Lung (tissue), 12 donors: ENCODE measurements around the gene COMMD1. TPM values are rescaled to one million over a fixed set of nuclear protein-coding genes. Genes with fewer than 3 reads are reported as not detected.

Experiments used
- ATAC-seq: fragments of 200-7000 bp; cut with Tn5 transposase; one replicate; pipeline ENCODE4 v1.9.1; 2020; ENCODE audit warnings: moderate number of reproducible peaks; ENCODE audit not compliant: insufficient read depth, low FRiP score
- DNase-seq, 3 donors: peaks; one replicate each; pipeline ENCODE4 v3.0.0-alpha.2; 2013 to 2017
- H3K27ac ChIP-seq, 2 donors: one replicate each; pipeline ENCODE4 v1.5.1; 2013; ENCODE audit warnings: mild to moderate bottlenecking in 2 of 2, moderate library complexity in 2 of 2, control low read depth in 1 of 2, inconsistent platforms in 1 of 2, low read depth in 1 of 2, low read length in 1 of 2
- H3K27me3 ChIP-seq, 3 donors: one replicate each; pipeline ENCODE4 v1.5.1; 2013; ENCODE audit warnings: low read length in 2 of 3; ENCODE audit not compliant: control insufficient read depth in 3 of 3, insufficient read depth in 3 of 3
- H3K36me3 ChIP-seq, 4 donors: one replicate each; pipeline ENCODE4 v1.5.1; 2013; ENCODE audit warnings: low read length in 4 of 4, mild to moderate bottlenecking in 1 of 4, moderate library complexity in 1 of 4; ENCODE audit not compliant: control insufficient read depth in 4 of 4, insufficient read depth in 4 of 4
- H3K4me1 ChIP-seq, 5 donors: one replicate each; pipeline ENCODE4 v1.5.1; 2013; ENCODE audit warnings: low read length in 5 of 5, mild to moderate bottlenecking in 2 of 5, moderate library complexity in 1 of 5; ENCODE audit not compliant: control insufficient read depth in 5 of 5, insufficient read depth in 5 of 5
- H3K4me3 ChIP-seq: one replicate; pipeline ENCODE4 v1.5.1; 2013; ENCODE audit warnings: mild to moderate bottlenecking, control low read depth, moderate library complexity
- H3K9ac ChIP-seq, 2 donors: one replicate each; pipeline ENCODE4 v1.5.1; 2013; ENCODE audit warnings: low read length in 2 of 2, control low read depth in 1 of 2; ENCODE audit not compliant: insufficient read depth in 1 of 2
- H3K9me3 ChIP-seq, 4 donors: one replicate each; pipeline ENCODE4 v1.5.1; 2013; ENCODE audit warnings: low read length in 3 of 4, mild to moderate bottlenecking in 1 of 4, moderate library complexity in 1 of 4; ENCODE audit not compliant: control insufficient read depth in 4 of 4, insufficient read depth in 3 of 4
- WGBS, 2 donors: extraction: QIAGEN DNeasy Blood & Tissue Kit; methylation state at CpG; one replicate each; pipeline ENCODE4 v1.1.7; 2013; 5-methylcytosine and 5-hydroxymethylcytosine counted together
- polyA plus RNA-seq, 2 donors: library from polyadenylated mRNA; stranded (reverse); fragments of 200-250 nt; gene quantifications; one replicate each; pipeline ENCODE4 v1.2.1, GENCODE V29; 2013
- total RNA-seq, 2 donors: library from RNA; depleted of rRNA in 1 of 2; stranded (reverse); fragments of >200 nt in 1 of 2; gene quantifications; one replicate each; pipeline ENCODE4 v1.2.1, GENCODE V29; 2014 to 2021
- TF ChIP-seq, protein P1 (sequence below): IDR thresholded peaks from 2 replicates; pipeline ENCODE4 v1.5.1; 2012; ENCODE audit warnings: mild to moderate bottlenecking; ENCODE audit errors: control extremely low read depth, extremely low read depth
- donor health status: control.
- donor health status: control.
- donor health status: Bipolar disorder and iron deficiency.
- donor health status: healthy.
- donor health status: DM: yes; HTN: yes; CAD: no.

The COMMD1 gene
- total and polyA plus RNA-seq, 4 donors = 31.0 to 41.7 (median 35.2) TPM

DNA sequence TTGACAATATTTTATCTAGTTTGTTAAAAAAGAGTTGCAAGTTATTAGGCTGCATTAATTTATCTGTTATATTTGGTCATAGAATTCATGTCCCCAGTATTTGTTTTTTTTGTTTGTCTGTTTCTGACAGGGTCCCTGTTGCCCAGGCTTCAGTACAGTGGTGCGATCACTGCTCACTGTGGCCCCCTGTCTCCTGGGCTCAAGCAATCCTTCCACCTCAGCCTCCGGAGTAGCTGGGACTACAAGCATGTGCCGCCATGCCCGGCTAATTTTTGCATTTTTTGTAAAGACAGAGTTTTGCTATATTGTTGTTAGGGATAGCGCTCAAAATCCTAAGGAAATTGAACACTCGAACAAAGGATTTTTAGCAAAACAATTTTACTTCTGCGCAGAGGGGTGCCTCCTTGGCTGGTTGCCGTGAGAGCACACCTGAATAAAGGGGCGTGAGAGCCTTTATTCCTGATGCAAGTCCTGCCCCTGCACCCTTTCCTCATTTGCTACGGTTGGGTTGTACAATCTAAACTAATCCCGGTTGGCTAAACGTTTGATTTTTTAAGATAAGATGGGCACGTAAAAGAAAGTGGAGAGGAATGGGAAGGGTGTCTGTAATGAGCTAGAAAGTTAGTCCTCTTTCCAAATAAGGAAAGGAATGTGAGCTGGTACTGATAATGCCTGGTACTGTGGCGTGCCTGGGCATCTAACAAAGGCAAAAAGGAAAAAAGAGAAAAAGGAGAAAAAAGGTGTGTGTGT is 65.5 kb downstream of the COMMD1 start:
- Histone ChIP-seq H3K9ac (no peak overlapping the region), H3K36me3 (no peaks in the 10 kb centered on the region), H3K27me3 (no peaks in the 10 kb centered on the region), H3K9me3 (no peaks in the 10 kb centered on the region), H3K27ac (no peak overlapping the region), H3K4me3 (no peak overlapping the region), H3K4me1 (peaks cover 0 to 4% (median 3%) of the 10 kb centered on the region in 5 donors)
- TF ChIP-seq, protein P1, sequence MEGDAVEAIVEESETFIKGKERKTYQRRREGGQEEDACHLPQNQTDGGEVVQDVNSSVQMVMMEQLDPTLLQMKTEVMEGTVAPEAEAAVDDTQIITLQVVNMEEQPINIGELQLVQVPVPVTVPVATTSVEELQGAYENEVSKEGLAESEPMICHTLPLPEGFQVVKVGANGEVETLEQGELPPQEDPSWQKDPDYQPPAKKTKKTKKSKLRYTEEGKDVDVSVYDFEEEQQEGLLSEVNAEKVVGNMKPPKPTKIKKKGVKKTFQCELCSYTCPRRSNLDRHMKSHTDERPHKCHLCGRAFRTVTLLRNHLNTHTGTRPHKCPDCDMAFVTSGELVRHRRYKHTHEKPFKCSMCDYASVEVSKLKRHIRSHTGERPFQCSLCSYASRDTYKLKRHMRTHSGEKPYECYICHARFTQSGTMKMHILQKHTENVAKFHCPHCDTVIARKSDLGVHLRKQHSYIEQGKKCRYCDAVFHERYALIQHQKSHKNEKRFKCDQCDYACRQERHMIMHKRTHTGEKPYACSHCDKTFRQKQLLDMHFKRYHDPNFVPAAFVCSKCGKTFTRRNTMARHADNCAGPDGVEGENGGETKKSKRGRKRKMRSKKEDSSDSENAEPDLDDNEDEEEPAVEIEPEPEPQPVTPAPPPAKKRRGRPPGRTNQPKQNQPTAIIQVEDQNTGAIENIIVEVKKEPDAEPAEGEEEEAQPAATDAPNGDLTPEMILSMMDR = no peak
- 74 to 81% methylated on average over 14 of the region's 14 CpGs for WGBS, 2 donors
- DNase-seq (no peak), ATAC-seq (no peak)

DNA sequence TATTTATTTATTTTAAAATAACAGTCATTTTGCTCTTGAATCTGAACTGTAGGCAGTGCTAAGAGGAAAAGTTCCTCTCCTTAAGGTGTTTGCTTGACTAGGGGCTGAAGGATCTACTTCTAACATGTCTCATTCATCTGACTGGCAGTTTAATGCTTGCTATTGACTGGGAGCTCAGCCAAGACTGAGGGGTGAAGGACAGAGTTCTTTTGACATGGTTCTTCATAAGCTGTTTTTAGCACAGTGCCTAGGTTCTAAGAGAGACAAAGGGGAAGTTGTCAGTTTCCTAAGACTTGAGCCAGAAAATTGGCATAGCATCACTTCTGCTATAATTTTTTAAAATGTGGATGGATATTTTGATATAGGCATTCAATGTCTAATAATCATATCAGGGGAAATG is 73.0 kb downstream of the COMMD1 start:
- H3K27ac ChIP-seq = no peak overlapping the region
- peak in 2 of 3 donors; percentile 24 to 73 for DNase-seq

GRCh38 chr2:61980758-61981157 is 75.3 kb downstream of the COMMD1 start:
- H3K9me3 ChIP-seq = peaks cover 0 to 7% (median 3%) of the 10 kb centered on the region in 4 donors
- WGBS, 2 donors = 96% methylated on average over 1 of the region's 1 CpG
- H3K4me1 ChIP-seq = peaks cover 0 to 3% (median 0%) of the 10 kb centered on the region in 5 donors
- DNase-seq = no peak
- TF ChIP-seq, protein P1 = no peak
- no peak overlapping the region for H3K4me3 ChIP-seq
- H3K9ac ChIP-seq = no peak overlapping the region
- H3K27ac ChIP-seq = no peak overlapping the region
- H3K27me3 ChIP-seq = no peaks in the 10 kb centered on the region
- no peaks in the 10 kb centered on the region for H3K36me3 ChIP-seq
- ATAC-seq = no peak

More for the DNA sequence above, 73.0 kb downstream of the COMMD1 start:
- Histone ChIP-seq H3K36me3 (no peaks in the 10 kb centered on the region), H3K4me3 (no peak overlapping the region), H3K27me3 (no peaks in the 10 kb centered on the region), H3K4me1 (peaks cover 0 to 3% (median 0%) of the 10 kb centered on the region in 5 donors), H3K9me3 (peaks cover 0 to 7% (median 3%) of the 10 kb centered on the region in 4 donors), H3K9ac (no peak overlapping the region)
- TF ChIP-seq, protein P1 = no peak
- peak; percentile 47 for ATAC-seq
